MCF 10A (cell line): ENCODE measurements around the gene CHD8. TPM values are rescaled to one million over a fixed set of nuclear protein-coding genes. Genes with fewer than 3 reads are reported as not detected.
A peak's percentile ranks its signal among the peaks of the same experiment; 100 is the strongest.

Source experiments
- BruUV-seq: library from RNA; stranded (reverse); fragments of 400-500 nt; replicated peaks from 2 replicates; lab custom pipeline; 2021; lab: Mats Ljungman, UMichigan
- CTCF ChIA-PET: fragments of 300-600 bp; sonication (Branson Sonifier 250); formaldehyde crosslinking; extraction: SDS; loops from one replicate; lab custom pipeline; 2021; ENCODE audit warnings: antibody characterized with exemption, inconsistent platforms; lab: Yijun Ruan, JAX
- POLR2A ChIA-PET: fragments of 300-600, 350-650 bp; sonication (Branson Sonifier 250); formaldehyde crosslinking; extraction: SDS; loops from one replicate; lab custom pipeline; 2020; ENCODE audit warnings: antibody characterized with exemption, inconsistent platforms; lab: Yijun Ruan, JAX
- DNase-seq: peaks from one replicate; pipeline ENCODE4 v3.0.0-alpha.2; 2018; ENCODE audit not compliant: unreplicated experiment
- H3K27ac Mint-ChIP-seq: one replicate; pipeline ENCODE4 v1.8.0; 2022; ENCODE audit warnings: mild to moderate bottlenecking, low read depth, mixed read lengths; ENCODE audit not compliant: unreplicated experiment
- H3K27me3 Mint-ChIP-seq: one replicate; pipeline ENCODE4 v1.8.0; 2022; ENCODE audit warnings: mixed read lengths; ENCODE audit not compliant: insufficient read depth, unreplicated experiment
- H3K36me3 Mint-ChIP-seq: one replicate; pipeline ENCODE4 v1.8.0; 2022; ENCODE audit warnings: mild to moderate bottlenecking, moderate library complexity, mixed read lengths; ENCODE audit not compliant: insufficient read depth, unreplicated experiment
- H3K4me1 Mint-ChIP-seq: one replicate; pipeline ENCODE4 v1.8.0; 2022; ENCODE audit warnings: mixed read lengths; ENCODE audit not compliant: insufficient read depth, unreplicated experiment
- H3K4me3 Mint-ChIP-seq: one replicate; pipeline ENCODE4 v1.8.0; 2022; ENCODE audit warnings: mild to moderate bottlenecking, moderate library complexity, mixed read lengths; ENCODE audit not compliant: unreplicated experiment
- H3K9me3 Mint-ChIP-seq: one replicate; pipeline ENCODE4 v1.8.0; 2022; ENCODE audit warnings: mixed read lengths; ENCODE audit not compliant: unreplicated experiment
- CTCF ChIP-seq: fragments of 200-600 bp; IDR thresholded peaks from one replicate; pipeline ENCODE4 v1.8.0; 2022; ENCODE audit warnings: antibody characterized with exemption, mild to moderate bottlenecking; ENCODE audit not compliant: unreplicated experiment
- intact Hi-C: fragments of 100-400 bp; cut with micrococcal nuclease; formaldehyde crosslinking; loops from 2 replicates; pipeline ENCODE4 v1.14.1; 2022
- total RNA-seq: library from RNA; stranded (reverse); gene quantifications from 2 replicates; pipeline ENCODE4 v1.2.3, GENCODE V29; 2022

Gene CHD8
- total RNA-seq, 1 experiment from 2014 or later = 70.7 TPM

- peak; percentile 95 for DNase-seq
- intact Hi-C loops = loop anchor here (2.0 to 5.0 kb wide), 2 partner anchors 73 to 115 kb away; partner anchors contain the start of genes CHD8 and HNRNPC
- TF ChIP-seq CTCF = no peak
- Mint-ChIP-seq H3K36me3 (peaks cover 67% of the 10 kb centered on the region), H3K9me3 (no peaks in the 10 kb centered on the region), H3K4me1 (peaks cover 8% of the 10 kb centered on the region), H3K27ac (peak within 1 kb of the TSS; percentile 99), H3K27me3 (no peaks in the 10 kb centered on the region), H3K4me3 (peak within 1 kb of the TSS; percentile 100)
- POLR2A ChIA-PET = interaction anchor here (0.5 to 2.2 kb wide), 24 partner anchors 9 to 1041 kb away, joined by 3 to 12 read pairs (median 4); partner anchors contain the start of genes CHD8 and METTL3
- BruUV-seq = TSS peak; percentile 67
- CTCF ChIA-PET = interaction anchor here (0.6 to 1.8 kb wide), 5 partner anchors 20 to 343 kb away, joined by 3 to 6 read pairs (median 3); no protein-coding TSS in a partner anchor
Observed at GRCh38 chr14:21383848-21384493, 72.0 kb downstream of the CHD8 start, which contains the start of gene SUPT16H. Gene SUPT16H (minus strand): TSS chr14:21384019. CDS start chr14:21383927, 92 bp downstream.

- no peak for TF ChIP-seq CTCF
- TSS peak; percentile 62 for BruUV-seq
- Mint-ChIP-seq H3K27ac (peak overlapping the region; percentile 99), H3K4me3 (peak overlapping the region; percentile 100), H3K27me3 (no peaks in the 10 kb centered on the region), H3K4me1 (peaks cover 8% of the 10 kb centered on the region), H3K36me3 (peaks cover 67% of the 10 kb centered on the region), H3K9me3 (no peaks in the 10 kb centered on the region)
- peak; percentile 47 for DNase-seq
- intact Hi-C loops = loop anchor here (2.0 to 5.0 kb wide), 2 partner anchors 74 to 114 kb away; partner anchors contain the start of genes CHD8 and HNRNPC
- CTCF ChIA-PET = interaction anchor here (0.7 to 1.4 kb wide), 2 partner anchors 9 to 118 kb away, joined by 3 to 4 read pairs; no protein-coding TSS in a partner anchor
- POLR2A ChIA-PET = interaction anchor here (0.7 to 2.5 kb wide), 24 partner anchors 10 to 1154 kb away, joined by 3 to 23 read pairs (median 4); partner anchors contain the start of genes CHD8, METTL3, RAB2B and TOX4
Observed at GRCh38 chr14:21382886-21383847, 72.8 kb downstream of the CHD8 start.

GRCh38 chr14:21382095-21382494 lies 73.8 kb downstream of the CHD8 start:
- peaks cover 64% of the 10 kb centered on the region for H3K36me3 Mint-ChIP-seq
- POLR2A ChIA-PET = interaction anchor here (0.7 to 2.5 kb wide), 12 partner anchors 23 to 1054 kb away, joined by 3 to 23 read pairs (median 4); partner anchors contain the start of gene CHD8
- no TSS peak for BruUV-seq
- TF ChIP-seq CTCF = no peak
- DNase-seq = no peak
- H3K27ac Mint-ChIP-seq = peak overlapping the region; percentile 99
- intact Hi-C loops = loop anchor here (2.0 to 5.0 kb wide), 2 partner anchors 75 to 113 kb away; partner anchors contain the start of genes CHD8 and HNRNPC
- H3K4me3 Mint-ChIP-seq = peak overlapping the region; percentile 100
- CTCF ChIA-PET = interaction anchor here (0.5 to 1.4 kb wide), 2 partner anchors 10 to 379 kb away, joined by 3 read pairs; no protein-coding TSS in a partner anchor
- H3K4me1 Mint-ChIP-seq = peaks cover 8% of the 10 kb centered on the region
- no peaks in the 10 kb centered on the region for H3K27me3 Mint-ChIP-seq
- H3K9me3 Mint-ChIP-seq = no peaks in the 10 kb centered on the region
